Stimulated activated CD4-positive, alpha-beta T cell treated with anti-CD3 and anti-CD28 coated beads, Interleukin-4, amount 100 ng/mL, for 48 hours (primary cell): Measurements from ENCODE around the gene LMAN2L.
A peak's percentile ranks its signal among the peaks of the same experiment; 100 is the strongest.

ENCODE experiments used
- DNase-seq, 2 donors: peaks; one replicate each; pipeline ENCODE4 v3.0.0-alpha.2; 2020; ENCODE audit warnings: low read depth in 2 of 2

Gene LMAN2L, protein sequence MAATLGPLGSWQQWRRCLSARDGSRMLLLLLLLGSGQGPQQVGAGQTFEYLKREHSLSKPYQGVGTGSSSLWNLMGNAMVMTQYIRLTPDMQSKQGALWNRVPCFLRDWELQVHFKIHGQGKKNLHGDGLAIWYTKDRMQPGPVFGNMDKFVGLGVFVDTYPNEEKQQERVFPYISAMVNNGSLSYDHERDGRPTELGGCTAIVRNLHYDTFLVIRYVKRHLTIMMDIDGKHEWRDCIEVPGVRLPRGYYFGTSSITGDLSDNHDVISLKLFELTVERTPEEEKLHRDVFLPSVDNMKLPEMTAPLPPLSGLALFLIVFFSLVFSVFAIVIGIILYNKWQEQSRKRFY

DNA sequence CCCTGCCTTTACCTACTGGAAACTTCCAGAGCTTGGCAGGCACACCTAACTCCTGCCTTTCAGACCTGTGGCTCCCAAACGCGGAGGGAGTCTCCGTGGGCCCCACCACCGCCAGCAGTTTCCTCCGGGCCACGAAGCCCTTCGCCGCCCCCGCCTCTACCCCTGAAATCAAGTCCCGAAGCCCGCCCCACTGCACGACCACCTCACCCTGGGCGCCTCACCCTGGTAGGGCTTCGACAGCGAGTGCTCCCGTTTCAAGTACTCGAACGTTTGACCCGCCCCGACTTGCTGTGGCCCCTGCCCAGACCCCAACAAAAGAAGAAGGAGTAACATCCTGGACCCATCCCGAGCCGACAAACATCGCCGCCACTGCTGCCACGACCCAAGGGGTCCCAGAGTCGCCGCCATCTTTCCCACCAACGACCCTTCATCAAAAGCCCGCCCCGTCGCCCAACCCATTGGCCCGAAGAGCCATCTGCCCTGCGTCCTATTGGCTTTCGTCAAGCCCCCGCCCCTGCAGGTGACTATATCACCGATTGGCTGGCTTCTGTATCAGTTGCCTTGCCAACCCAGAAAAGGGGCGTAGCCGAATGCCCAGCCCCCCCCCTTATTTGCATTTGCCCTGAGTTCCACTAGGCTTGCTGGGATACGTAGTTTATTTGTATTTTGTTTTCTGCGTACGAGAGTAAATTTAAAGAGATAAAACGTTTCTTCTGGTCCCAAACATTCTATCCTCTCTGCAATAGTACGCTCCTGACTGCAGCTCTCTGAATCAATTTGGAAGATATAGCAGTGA lies at the start of gene LMAN2L:
Gene LMAN2L, minus strand, starts transcription at position 432 of the 796 bp plus-strand sequence. Its CDS starts 24 bp downstream, at position 408.
- peak; percentile 94 to 96 for DNase-seq

DNA sequence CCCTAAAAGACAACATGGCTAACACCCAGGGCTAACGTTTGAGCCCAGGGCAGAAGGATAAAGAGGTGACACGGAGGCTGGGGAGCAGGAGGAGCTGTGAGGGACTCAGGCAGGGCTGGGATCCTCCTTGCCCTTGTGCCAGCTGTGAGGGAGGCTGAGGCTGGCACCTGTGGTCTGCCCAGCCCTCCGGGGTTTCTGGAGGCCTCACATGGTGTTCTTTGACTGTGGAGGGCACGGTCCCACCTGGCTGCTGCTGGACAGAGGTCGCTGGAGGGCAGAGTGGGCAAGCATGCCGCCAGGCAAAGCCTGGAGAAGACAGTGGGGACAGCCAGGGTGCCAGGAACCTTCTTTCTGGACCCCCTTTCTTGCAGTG lies 49.4 kb upstream of the LMAN2L start:
- DNase-seq: no peak

DNA sequence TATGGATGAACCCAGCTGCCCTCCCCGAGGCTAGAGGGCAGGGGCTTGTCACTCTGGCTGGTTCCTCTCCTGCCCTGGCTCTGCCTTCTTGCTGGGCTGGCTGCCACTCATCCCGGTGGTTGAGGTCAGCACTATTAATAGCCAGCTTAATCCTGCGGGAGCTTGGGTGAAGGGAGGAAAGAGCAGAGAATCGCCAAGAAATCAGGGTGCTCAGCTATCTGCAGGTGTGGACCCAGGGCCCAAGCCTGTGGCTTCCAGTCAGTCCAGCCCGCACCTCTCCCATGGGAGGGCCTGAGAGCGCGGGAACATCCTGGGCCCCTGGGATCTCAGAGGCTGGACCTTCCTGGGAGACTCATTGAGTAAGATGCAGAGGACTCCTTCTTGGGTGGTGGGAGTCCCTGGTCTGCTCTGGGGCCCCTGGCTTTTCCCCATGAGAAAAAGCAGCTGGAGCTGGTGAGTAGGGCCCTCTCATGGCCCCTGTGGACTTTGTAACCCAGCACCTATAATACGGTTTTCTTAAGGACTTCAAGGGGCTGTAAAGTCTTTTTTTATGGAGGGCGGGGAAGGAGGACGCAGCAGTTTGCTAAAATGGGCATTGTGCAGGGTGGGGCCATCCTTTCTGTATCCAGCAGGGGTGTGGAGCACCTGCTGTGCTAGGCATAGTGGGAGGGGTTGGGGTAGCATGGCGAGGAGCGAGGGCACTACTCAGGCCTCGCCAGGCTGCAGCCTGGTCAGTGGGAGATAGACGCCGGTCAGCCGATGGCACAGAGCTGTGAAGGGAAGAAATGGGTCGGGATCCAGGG lies 48.8 kb upstream of the LMAN2L start:
- no peak for DNase-seq

DNA sequence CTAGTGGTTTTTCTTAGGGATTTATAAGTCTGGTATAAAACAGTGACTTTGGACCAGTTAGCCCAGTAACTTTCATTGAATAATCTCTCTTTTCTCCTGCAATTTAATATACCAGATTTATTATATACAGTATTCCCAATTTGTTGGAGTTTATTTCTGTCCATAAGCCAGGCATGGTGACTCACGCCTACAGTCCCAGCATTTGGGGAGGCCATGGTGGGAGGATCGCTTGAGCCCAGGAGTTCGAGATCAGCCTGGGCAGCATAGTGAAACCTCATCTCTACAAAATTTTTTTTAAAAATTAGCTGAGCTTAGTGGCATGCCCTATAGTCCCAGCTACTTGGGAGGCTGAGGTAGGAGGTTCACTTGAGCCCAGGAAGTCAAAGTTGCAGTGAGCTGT lies 47.5 kb upstream of the LMAN2L start:
- no peak for DNase-seq

DNA sequence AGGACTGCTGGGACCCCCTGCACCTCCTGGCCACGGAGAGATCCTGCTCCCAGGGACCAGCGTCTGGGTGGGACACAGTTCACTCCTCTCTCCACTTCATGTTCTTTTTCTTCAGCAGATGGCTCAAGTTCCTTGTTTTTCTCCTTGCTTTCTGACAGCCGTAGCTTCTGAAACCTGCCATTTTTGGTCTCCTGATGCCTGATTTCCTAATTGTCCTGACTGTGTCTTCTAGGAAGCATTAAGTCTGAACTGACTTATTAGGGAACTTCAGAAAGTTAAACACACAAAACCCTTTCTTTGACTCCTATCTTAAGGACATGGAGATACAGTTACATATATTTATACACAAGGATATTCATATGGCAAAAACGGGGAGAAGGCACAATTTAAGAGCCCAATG lies 43.5 kb upstream of the LMAN2L start:
- DNase-seq: no peak

DNA sequence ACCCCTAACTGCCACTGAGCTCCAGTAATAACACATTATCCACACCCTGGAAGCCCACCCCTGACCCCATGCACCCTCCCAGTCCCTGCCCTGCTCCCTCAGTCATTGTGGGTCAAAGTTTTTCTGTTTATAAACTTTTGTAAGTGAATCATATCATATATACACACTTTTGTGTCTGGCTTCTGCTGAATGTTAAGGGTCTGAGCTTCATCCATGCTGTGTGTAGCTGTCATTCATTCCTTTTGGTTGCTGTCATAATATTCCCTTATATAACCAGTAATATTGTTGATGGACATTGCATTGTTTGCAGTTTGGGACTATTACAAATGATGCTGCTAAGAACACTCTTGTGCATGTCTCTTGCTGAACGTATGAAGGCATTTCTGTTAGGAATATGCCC lies 35.3 kb upstream of the LMAN2L start:
- DNase-seq: no peak

DNA sequence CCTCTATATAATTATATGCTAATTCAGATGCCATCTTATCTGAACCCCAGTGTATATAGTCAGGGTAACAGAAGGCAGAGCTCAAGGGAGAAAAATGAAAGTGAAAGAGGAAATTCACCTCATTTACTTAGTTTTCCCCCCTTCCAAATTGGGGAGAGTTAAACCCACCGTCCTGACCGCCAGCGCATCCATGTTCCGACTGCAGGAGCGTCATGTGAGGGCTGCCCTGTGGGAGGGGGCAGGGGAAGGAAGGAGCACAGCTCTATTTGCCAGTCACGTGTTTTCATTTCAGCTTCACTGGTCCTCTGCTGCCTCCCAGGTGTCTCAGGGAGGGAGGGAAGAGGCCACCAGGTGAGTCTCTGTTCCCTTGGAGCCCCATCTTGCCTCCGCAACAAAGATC lies 34.1 kb upstream of the LMAN2L start:
- DNase-seq: peak in 1 of 2 donors; percentile 26

DNA sequence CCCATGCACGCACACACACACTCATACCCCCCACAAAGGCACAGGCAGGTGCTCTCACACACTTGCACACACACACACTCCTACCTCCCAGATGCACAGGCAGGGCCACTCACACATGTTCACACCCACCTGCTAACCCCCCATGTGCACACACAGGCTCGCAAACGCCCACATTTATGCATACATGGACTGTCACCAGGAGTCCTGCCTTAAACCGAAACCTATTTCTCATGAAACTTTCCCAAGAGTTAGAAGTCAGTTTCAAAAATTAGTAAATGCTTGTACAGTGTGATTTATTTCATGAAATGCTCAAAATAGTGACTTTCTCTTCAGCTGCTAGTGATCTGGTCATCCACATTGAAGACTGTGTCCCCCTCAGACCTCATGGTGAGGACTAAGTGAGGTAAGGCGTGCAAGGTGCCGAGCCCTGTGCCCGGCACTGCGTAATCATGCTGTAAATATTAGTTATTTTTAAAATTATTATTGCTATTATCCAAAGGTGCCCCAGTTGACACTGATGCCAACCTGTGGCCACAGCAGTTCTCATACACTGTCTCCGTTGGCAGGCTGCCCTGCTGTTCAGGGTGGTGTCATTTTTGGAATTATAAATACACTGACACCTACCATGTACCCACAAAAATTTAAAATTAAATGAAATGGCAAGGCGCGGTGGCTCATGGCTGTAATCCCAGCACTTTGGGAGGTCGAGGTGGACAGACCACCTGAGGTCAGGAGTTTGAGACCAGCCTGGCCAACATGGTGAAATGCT lies 33.2 kb upstream of the LMAN2L start:
- DNase-seq: peak in 1 of 2 donors; percentile 34

DNA sequence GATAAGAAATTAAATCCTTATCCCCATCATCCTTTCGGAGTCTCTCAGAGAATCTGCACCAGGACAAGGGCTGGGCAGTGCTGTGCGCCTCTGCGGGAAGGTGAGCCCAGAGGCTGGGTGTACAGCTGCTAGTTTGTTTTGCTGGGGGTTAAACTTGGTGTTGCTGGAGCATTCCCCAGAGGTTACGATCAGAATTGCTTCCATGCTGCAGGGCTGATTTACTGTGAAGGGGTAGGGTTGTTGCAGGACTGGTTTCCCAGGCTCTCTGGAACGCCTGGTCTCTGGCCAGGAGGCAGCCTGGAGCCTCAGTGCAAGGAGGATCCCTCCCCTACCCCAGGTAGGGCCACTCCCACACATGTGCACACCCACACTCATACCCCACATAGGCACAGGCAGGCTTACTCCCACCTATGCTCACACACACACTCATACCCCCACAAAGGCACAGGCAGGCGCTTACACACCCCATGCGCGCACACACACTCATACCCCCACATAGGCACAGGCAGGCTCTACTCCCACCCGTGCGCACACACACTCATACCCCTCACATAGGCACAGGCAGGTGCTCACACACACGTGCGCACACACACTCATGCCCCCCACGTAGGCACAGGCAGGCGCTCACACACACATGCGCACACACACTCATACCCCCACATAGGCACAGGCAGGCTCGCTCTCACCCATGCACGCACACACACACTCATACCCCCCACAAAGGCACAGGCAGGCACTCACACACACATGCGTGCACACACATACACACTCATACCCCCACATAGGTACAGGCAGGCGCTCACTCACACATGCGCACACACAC lies 32.1 kb upstream of the LMAN2L start:
- no peak for DNase-seq

DNA sequence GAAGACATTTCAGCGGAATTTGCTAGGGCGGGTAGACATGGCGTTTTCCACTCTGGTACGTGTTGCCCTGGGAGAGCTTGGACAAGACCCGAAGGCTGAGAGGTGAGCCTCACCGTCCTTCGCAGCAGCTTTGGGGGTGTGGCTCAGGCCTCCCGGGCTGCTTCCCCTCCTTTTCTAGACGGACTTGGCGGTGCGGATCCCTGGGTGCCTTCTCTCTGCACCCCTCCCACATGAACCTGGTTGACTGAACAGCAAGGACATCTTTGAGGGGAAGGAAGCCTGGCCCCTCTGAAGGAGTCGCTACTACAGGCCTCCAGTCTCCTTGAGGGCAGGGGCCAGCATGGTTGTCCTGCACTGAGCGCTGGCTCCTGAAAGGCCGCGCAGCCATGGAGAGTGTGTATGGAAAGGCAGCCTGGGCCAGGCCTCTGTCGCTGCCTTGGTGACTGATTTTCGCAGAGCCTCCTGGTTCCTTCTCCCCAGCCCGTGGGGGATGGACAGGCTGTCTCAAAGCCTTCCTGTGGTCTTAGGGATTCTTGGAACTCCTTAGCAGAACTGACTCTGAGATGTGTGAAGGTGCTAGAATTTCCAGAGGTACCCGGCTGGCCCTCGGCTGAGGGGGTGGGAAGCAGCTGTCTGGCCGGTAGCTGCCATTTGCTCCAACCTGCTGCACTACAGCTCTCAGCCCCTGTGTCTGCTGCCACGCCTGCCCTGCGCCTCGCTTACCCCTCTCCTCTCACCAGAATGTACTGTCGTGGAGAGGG lies 30.8 kb upstream of the LMAN2L start:
- no peak for DNase-seq

DNA sequence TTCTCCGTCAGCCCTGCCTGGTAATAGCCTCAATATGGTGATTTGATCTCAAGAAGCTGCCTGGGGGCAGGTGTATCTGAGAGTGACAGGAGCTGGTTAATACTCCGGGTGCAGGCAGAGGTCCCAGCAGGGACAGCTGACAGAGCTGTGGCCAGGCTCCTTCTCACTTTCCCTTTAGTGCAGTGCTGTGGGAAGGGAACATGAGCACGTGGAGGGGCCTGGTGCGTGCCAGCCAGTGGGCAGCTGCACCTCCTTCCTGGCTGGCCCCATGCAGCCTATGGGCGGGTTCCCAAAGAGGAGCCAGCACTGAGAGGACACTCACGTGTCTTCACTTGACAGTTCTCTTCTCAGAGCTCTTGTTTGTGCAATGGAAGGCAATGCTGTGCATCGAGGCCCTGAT lies 29.9 kb upstream of the LMAN2L start:
- no peak for DNase-seq

DNA sequence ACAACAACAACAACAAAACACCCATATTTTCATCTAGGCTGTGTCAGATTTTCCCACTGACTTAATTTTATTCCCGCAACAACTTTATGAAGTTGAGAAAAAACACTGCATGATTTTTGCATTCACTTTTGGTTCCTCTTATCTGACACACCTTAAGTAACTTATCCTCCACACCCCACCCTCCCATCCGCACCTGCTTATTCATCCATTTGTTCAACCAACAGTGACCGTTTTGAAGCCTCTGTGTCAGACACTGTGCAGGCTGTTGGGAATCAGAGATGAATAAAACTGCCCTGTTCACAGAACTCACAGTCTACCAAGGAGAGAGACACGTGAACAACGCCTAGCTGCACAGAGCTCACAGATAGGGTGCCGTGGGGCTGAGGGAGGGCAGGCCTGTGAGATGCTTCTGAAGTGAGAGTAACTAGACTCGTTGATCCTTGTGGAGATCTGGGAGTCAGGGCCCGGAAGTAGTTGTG lies 28.3 kb upstream of the LMAN2L start:
- no peak for DNase-seq

DNA sequence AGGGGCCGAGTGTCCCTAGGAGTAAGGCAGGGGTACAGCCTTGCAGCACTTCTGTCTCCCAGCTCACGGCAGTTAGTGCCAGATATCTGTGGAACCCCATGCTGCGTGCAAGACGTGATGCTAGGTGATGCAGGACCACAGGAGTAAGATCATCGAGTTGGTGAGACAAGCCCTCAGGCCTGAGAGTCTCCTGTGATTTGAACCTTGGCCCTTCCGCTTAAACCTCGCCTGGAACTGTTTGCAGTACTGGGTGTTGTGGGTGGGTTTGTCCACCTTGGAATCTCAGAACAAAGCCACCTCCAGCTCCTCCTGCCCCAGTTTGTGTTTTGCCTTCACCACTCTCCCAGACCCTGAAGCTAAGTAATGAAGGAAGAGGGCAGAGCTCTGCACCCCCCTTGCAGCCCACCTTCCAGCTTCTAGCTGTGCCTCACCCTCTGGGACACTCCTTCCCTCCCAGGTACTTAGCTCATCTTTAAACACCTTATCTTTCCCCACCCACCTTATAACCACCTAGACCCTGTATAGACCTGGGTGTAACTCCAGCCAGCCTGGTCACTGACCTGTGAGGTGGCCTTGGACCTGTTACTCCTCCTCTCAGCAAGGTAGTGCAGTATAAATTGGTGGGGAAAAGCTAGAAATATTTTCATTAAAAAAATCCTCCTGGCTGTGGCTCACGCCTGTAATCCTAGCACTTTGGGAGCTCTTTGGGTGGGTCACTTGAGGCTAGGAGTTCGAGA lies 27.4 kb upstream of the LMAN2L start:
- no peak for DNase-seq

DNA sequence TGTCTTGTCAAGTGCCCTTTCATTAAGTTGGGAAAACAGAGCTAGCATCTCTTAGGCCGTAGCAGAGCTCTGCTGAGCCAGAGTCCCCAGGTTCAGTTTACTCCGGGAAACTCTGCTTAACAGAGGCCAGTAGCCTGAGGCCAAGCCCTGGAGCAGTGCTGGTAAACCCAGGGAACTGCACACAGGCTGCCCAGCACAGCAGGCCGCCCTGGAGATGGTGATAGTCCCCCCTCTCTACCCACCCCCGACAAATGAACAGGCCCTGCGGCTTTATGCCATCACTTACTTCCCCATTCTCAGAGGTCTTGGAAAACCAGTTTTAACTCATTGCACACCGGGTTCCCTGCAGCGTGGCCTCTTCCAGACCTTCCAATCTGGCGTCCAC lies 24.4 kb upstream of the LMAN2L start:
- DNase-seq: no peak

DNA sequence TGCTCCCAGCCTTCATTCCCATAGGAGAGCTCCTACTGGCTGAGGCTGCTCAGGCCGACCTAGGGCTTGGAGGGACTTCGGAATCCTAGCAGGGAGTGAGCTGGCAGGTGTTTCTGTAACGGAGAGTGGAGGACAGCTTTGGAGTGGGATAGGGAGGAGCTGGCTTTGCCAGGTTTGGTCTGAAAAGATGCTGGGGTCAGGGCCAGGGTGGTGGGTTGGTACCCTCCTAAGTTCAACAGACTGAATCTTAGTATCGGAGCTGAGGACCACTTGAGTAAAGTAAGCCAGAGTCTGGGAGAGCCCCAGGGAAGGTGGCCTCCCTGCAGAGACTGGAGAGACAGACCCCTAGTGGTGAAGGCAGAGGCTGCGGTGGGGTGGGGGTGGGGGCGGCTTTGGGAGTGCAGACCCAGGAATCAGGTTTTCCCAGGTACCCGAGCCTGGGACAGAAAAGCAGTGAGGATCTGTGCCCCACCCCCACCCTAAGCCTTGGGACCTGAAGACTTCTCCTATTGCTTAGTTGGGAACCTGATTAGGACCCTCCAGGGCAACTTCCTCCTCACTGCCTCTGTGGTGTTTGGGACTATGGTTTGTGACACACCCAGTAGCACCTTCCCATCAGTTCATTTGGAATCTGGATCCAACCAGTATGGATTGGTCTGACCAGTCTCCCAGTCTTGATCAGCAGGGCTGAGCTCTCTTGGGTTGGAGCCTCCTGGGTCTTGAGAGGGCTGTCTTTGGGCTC lies 23.8 kb upstream of the LMAN2L start:
- no peak for DNase-seq

DNA sequence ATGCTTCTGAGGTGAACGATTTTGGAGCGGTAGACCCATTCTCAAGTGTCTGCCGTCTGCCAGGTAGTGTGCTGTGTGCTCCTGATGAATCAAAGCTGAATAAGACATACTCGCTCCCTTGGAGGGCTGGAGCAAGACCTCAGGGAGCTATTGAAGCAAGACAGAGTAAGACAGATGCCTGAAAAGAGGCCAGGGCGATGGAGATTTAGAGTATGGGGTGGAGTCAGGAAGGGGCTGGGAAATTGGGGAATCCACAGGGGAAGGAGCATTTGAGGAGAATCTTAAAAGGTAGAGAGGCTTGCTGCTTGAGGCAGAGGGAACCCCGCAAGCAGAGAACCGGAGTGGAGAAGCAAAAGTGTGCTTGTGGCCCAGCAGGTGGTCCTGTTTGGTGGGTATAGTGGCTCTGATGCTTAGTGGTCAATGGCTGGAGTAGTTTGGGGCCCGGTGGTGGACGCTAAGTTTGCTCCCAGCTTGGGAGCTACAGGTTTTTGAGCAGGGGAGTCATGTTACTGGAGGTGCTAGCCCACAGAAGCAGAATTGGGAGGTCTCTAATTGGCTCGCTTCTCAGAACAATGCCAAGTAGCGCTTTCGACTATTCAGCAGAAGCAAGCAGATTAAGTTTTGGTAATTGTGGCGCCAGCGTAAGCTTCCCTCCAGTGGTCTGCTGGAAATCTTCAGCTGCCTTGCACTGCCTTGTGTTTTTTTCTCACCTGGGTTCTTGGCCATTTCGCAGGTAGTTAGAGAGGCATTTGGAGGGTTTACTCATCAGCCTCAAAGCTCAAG lies 22.9 kb upstream of the LMAN2L start:
- no peak for DNase-seq

DNA sequence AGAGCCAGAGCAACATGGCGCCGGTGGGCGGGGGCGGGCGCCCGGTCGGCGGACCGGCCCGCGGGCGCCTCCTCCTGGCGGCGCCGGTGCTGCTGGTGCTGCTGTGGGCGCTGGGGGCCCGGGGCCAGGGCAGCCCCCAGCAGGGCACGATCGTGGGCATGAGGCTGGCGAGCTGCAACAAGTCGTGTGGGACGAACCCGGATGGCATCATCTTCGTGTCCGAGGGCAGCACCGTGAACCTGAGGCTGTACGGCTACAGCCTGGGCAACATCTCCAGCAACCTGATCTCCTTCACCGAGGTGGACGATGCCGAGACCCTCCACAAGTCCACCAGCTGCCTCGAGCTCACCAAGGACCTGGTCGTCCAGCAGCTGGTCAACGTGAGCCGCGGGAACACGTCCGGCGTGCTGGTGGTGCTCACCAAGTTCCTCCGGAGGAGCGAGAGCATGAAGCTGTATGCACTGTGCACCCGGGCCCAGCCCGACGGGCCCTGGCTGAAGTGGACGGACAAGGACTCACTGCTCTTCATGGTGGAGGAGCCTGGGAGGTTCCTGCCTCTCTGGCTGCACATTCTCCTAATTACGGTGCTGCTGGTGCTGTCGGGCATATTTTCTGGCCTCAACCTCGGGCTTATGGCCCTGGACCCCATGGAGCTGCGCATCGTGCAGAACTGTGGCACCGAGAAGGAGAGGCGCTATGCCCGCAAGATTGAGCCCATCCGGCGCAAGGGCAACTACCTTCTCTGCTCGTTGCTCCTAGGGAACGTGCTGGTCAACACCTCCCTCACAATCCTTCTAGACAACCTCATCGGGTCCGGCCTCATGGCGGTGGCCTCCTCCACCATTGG lies 21.3 kb upstream of the LMAN2L start:
- peak in 1 of 2 donors; percentile 61 for DNase-seq
